Gastrocnemius medialis (tissue), 4 donors: Measurements from ENCODE around the gene MRGPRG. TPM values are rescaled to one million over a fixed set of nuclear protein-coding genes. Genes with fewer than 3 reads are reported as not detected.

Experiments used
- ATAC-seq, 2 donors: fragments of 150-250 bp; one replicate each; pipeline ENCODE4 v1.9.1; 2016
- DNase-seq, 2 donors: peaks; one replicate each; pipeline ENCODE4 v3.0.0-alpha.2; 2019
- H3K27ac ChIP-seq, 4 donors: fragments of 200-600 bp; sonication (generic); 1 replicate in 1 of 4; 2 replicates in 3 of 4; pipeline ENCODE4 v1.5.1; 2016 to 2018; ENCODE audit warnings: mild to moderate bottlenecking in 2 of 4, moderate library complexity in 1 of 4
- H3K27me3 ChIP-seq, 3 donors: fragments of 200-600 bp; sonication (generic) in 2 of 3; 1 replicate in 1 of 3; 2 replicates in 2 of 3; pipeline versions ENCODE4 v1.5.1 to v1.6.0; 2016 to 2019; ENCODE audit warnings: mild to moderate bottlenecking in 1 of 3, moderate library complexity in 1 of 3
- H3K36me3 ChIP-seq, 2 donors: fragments of 200-600 bp; sonication (generic) in 1 of 2; one replicate each; pipeline ENCODE4 v1.5.1; 2017 to 2018
- H3K4me1 ChIP-seq, 2 donors: fragments of 200-600 bp; sonication (generic) in 1 of 2; one replicate each; pipeline ENCODE4 v1.5.1; 2016 to 2017; ENCODE audit warnings: mild to moderate bottlenecking in 2 of 2
- H3K4me3 ChIP-seq, 4 donors: fragments of 200-600 bp; sonication (generic) in 3 of 4; 1 replicate in 1 of 4; 2 replicates in 3 of 4; pipeline ENCODE4 v1.5.1; 2016 to 2019; ENCODE audit warnings: mild to moderate bottlenecking in 2 of 4
- H3K9me3 ChIP-seq, 3 donors: fragments of 200-600 bp; sonication (generic) in 2 of 3; 1 replicate in 1 of 3; 2 replicates in 2 of 3; pipeline ENCODE4 v1.5.1; 2016 to 2019
- POLR2A ChIP-seq, 2 donors: fragments of 450-650 bp; IDR thresholded peaks; one replicate each; pipeline ENCODE4 v1.6.1; 2017; ENCODE audit warnings: antibody characterized with exemption in 2 of 2, mild to moderate bottlenecking in 2 of 2, moderate library complexity in 2 of 2
- in situ Hi-C, 4 donors: fragments of 200-750 bp; cut with MboI; loops; one replicate each; pipeline versions ENCODE4 v1.15.0 to v1.8.0; 2017; ENCODE audit warnings: low sequenced_read_pairs in 4 of 4
- intact Hi-C: fragments of 100-400 bp; cut with DNase I; formaldehyde crosslinking; loops from one replicate; pipeline ENCODE4 v1.15.1; 2023; ENCODE audit warnings: low total_unique reads
- total RNA-seq, 4 donors: library from RNA; depleted of rRNA; stranded (reverse); fragments of >200 nt; gene quantifications; one replicate each; pipeline versions ENCODE4 v1.1.0 to v1.2.3, GENCODE V29; 2016
- TF ChIP-seq, protein P1 (sequence below), 5 experiments: fragments of 450-650 bp in 3 of 5; fragments of 200-600 bp in 2 of 5; sonication (generic) in 2 of 5; IDR thresholded peaks in 4 of 5; conservative IDR thresholded peaks in 1 of 5; 1 replicate in 4 of 5; 2 replicates in 1 of 5; pipeline ENCODE4 v1.5.1; 2016 to 2019; ENCODE audit warnings: antibody characterized with exemption in 5 of 5, mild to moderate bottlenecking in 3 of 5, moderate library complexity in 3 of 5

MRGPRG gene
- total RNA-seq, 4 donors from 2014 or later, result not detected

- no peaks in the 10 kb centered on the region for H3K36me3 ChIP-seq
- H3K27ac ChIP-seq, result no peak overlapping the region
- TF ChIP-seq POLR2A (IDR thresholded peaks at IDR 0.05), result no peak
- TF ChIP-seq, protein P1, sequence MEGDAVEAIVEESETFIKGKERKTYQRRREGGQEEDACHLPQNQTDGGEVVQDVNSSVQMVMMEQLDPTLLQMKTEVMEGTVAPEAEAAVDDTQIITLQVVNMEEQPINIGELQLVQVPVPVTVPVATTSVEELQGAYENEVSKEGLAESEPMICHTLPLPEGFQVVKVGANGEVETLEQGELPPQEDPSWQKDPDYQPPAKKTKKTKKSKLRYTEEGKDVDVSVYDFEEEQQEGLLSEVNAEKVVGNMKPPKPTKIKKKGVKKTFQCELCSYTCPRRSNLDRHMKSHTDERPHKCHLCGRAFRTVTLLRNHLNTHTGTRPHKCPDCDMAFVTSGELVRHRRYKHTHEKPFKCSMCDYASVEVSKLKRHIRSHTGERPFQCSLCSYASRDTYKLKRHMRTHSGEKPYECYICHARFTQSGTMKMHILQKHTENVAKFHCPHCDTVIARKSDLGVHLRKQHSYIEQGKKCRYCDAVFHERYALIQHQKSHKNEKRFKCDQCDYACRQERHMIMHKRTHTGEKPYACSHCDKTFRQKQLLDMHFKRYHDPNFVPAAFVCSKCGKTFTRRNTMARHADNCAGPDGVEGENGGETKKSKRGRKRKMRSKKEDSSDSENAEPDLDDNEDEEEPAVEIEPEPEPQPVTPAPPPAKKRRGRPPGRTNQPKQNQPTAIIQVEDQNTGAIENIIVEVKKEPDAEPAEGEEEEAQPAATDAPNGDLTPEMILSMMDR (IDR thresholded peaks at IDR 0.05 in 4 of 5, conservative IDR thresholded peaks at IDR 0.05 in 1 of 5), result no peak
- H3K27me3 ChIP-seq, result no peaks in the 10 kb centered on the region
- no peak overlapping the region for H3K4me3 ChIP-seq
- in situ Hi-C loops, result no loop called here
- no peaks in the 10 kb centered on the region for H3K4me1 ChIP-seq
- ATAC-seq (no peak), DNase-seq (no peak)
- intact Hi-C loops, result no loop called here
- H3K9me3 ChIP-seq, result no peaks in the 10 kb centered on the region
Observed at GRCh38 chr11:3176487-3176886, 42.1 kb downstream of the MRGPRG start.

GRCh38 chr11:3175194-3175593 lies 43.4 kb downstream of the MRGPRG start:
- no peaks in the 10 kb centered on the region for H3K36me3 ChIP-seq
- ATAC-seq (no peak), DNase-seq (no peak)
- in situ Hi-C loops, result no loop called here
- no peak overlapping the region for H3K4me3 ChIP-seq
- H3K27ac ChIP-seq, result no peak overlapping the region
- TF ChIP-seq POLR2A (IDR thresholded peaks at IDR 0.05), result no peak
- TF ChIP-seq, protein P1 (IDR thresholded peaks at IDR 0.05 in 4 of 5, conservative IDR thresholded peaks at IDR 0.05 in 1 of 5), result no peak
- H3K9me3 ChIP-seq, result no peaks in the 10 kb centered on the region
- intact Hi-C loops, result no loop called here
- peaks cover 1 to 2% of the 10 kb centered on the region in 2 donors for H3K4me1 ChIP-seq
- H3K27me3 ChIP-seq, result no peaks in the 10 kb centered on the region

DNA sequence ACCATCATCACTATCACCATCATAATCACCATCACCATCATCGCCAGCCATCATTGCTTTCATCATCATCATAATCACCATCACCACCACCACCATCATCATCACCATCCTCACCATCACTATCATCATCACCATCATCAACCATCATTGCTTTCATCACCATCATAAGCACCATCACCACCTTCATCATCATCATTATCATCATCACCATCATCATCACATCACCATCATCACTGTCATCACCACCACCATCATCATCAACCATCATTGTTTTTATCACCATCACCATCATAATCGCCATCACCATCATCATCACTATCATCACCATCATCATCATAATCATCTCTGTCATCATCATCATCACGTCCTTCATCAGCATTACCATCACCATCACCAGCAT lies 44.2 kb downstream of the MRGPRG start:
- H3K9me3 ChIP-seq, result no peaks in the 10 kb centered on the region
- no peak for TF ChIP-seq POLR2A (IDR thresholded peaks at IDR 0.05)
- TF ChIP-seq, protein P1 (IDR thresholded peaks at IDR 0.05 in 4 of 5, conservative IDR thresholded peaks at IDR 0.05 in 1 of 5), result no peak
- H3K27me3 ChIP-seq, result no peaks in the 10 kb centered on the region
- no peak overlapping the region for H3K4me3 ChIP-seq
- no peak for DNase-seq
- H3K4me1 ChIP-seq, result peaks cover 9 to 10% of the 10 kb centered on the region in 2 donors
- no peaks in the 10 kb centered on the region for H3K36me3 ChIP-seq
- no peak overlapping the region for H3K27ac ChIP-seq
- in situ Hi-C loops, result no loop called here
- no peak for ATAC-seq
- intact Hi-C loops, result no loop called here

- TF ChIP-seq, protein P1 (IDR thresholded peaks at IDR 0.05 in 4 of 5, conservative IDR thresholded peaks at IDR 0.05 in 1 of 5), result no peak
- TF ChIP-seq POLR2A (IDR thresholded peaks at IDR 0.05), result no peak
- Histone ChIP-seq H3K27me3 (no peaks in the 10 kb centered on the region), H3K4me1 (peaks cover 15 to 16% of the 10 kb centered on the region in 2 donors), H3K4me3 (no peak overlapping the region), H3K36me3 (no peaks in the 10 kb centered on the region), H3K9me3 (no peaks in the 10 kb centered on the region), H3K27ac (no peak overlapping the region)
- intact Hi-C loops, result no loop called here
- ATAC-seq (no peak), DNase-seq (no peak)
- in situ Hi-C loops, result no loop called here
Observed at GRCh38 chr11:3173795-3174194, 44.8 kb downstream of the MRGPRG start.

DNA sequence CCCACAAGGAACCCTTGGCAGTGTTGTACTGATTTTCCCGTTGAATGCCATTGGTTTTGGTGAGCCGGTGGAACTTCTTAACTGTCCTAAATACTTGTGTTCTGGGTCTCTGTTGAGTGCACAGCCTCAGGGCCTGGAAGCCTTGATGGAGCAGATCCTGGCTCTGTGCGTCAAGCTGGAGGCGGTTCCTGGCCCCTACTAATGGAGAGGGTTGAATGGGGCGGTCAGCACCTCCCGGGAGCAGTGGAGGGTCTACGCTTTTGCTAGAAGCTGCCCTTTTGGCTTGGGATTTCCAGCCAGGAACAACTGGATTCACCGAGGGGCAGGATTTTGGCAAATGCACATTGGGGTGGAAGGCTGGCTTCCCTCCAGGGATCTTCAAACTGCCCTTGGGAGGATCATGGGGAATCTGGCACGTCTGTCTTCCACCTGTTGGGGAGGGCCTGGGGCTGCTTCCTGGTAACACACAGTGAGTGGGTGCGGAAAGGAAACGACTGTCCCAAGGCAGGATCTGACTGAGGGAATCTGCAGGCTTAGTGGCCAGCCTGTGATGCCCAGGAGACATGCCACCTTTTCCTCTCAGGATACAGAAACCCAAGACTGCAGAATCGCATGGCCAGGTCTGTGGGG lies 46.6 kb downstream of the MRGPRG start:
- Histone ChIP-seq H3K27me3 (no peaks in the 10 kb centered on the region), H3K9me3 (no peaks in the 10 kb centered on the region), H3K36me3 (no peaks in the 10 kb centered on the region), H3K27ac (no peak overlapping the region), H3K4me1 (peaks cover 16 to 17% of the 10 kb centered on the region in 2 donors), H3K4me3 (no peak overlapping the region)
- DNase-seq (no peak), ATAC-seq (no peak)
- intact Hi-C loops, result loop anchor here (2.0 kb wide), 1 partner anchor 45 kb away; no protein-coding TSS in a partner anchor
- no peak for TF ChIP-seq POLR2A (IDR thresholded peaks at IDR 0.05)
- TF ChIP-seq, protein P1 (IDR thresholded peaks at IDR 0.05 in 4 of 5, conservative IDR thresholded peaks at IDR 0.05 in 1 of 5), result no peak
- in situ Hi-C loops, result no loop called here
